GM19351 (cell line): ENCODE results near the gene AFF2.

ENCODE experiments used
- ATAC-seq: cut with Tn5 transposase; IDR thresholded peaks from one replicate; pipeline ENCODE4 v1.9.1; 2021; ENCODE audit warnings: mild to moderate bottlenecking, moderate library complexity; ENCODE audit not compliant: unreplicated experiment

The AFF2 gene

GRCh38 chrX:148815218-148815961 lies 315.0 kb downstream of the AFF2 start:
- no peak for ATAC-seq

- no peak for ATAC-seq
Measured at GRCh38 chrX:148823986-148824385, 323.6 kb downstream of the AFF2 start.

- ATAC-seq, result no peak
Measured at GRCh38 chrX:148825696-148826095, 325.3 kb downstream of the AFF2 start.

DNA sequence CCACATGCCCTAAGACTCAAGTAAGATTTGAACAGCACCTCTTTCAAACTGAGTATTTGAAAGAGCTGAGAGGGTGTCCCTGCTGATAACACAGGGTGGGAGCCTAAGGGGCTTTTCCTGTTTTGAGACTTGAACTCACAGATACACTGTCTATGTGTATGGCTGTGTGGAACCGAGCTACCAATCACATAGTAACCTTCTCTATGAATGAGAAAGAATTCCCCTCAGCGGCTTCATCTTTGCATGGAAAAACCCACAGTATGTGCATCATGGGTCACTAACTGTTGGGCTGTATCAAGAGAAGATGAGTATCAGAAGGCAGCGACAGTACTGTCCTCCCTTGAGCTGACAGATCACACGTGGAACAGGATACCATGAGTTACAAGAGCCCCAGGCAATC lies 336.3 kb downstream of the AFF2 start:
- no peak for ATAC-seq

- ATAC-seq, result no peak
Measured at GRCh38 chrX:148850631-148851030, 350.2 kb downstream of the AFF2 start.

GRCh38 chrX:148854306-148854705 lies 353.9 kb downstream of the AFF2 start:
- ATAC-seq, result no peak

DNA sequence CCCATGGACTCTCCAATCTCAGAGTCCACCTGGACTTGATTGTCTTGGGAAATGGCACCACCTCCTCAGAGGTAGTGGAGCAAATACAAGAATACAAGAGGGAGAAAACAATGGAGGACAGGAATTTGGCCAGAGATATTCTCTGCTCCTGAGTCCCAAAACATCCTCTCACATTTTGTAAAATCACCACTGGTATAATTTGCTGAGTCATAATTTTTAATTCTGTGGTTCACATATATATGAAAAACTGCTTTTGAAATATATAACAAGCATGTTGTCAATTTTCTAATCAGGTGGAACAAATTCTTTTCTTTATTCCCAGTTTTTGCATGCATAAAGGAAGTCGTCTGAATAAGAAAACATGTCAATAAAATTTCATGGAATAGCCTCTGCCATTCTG lies 356.1 kb downstream of the AFF2 start:
- ATAC-seq, result no peak

GRCh38 chrX:148865277-148866210 lies 365.1 kb downstream of the AFF2 start:
- ATAC-seq, result no peak

GRCh38 chrX:148867596-148867995 lies 367.2 kb downstream of the AFF2 start:
- ATAC-seq, result no peak

DNA sequence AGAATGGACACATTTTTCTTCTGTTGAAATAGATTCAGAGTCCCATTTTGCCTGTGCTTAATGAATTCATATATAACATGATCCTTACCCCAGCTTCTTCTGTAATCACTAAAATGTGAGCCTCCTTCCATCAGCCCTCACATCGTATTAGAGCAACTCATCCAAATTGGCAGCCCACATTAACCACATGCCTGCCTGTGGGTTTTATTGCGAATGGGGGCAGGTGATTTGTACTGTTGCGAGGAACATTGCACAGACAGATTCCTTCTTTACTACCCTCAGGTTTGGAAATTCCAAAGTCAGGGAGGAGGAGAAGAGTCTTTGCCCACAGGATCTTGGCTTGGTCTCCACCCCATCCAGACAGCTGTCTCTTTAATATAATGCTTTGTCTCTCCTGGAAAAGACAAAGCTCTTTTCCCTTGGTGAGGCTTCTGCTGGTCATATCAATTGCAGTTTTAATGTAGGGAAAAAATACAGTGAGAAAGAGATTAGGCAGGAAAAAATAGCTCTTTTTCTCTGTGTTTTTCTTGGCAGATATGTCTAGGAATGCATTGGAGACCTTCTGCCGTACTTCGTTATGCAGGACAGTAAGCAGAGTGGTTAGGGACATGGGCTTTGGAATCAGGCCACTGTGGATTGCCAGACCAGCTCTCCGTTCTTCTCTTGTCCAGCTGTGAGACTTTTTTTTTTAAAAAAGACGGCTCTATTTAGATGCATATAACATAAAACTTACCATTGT lies 371.2 kb downstream of the AFF2 start:
- no peak for ATAC-seq

DNA sequence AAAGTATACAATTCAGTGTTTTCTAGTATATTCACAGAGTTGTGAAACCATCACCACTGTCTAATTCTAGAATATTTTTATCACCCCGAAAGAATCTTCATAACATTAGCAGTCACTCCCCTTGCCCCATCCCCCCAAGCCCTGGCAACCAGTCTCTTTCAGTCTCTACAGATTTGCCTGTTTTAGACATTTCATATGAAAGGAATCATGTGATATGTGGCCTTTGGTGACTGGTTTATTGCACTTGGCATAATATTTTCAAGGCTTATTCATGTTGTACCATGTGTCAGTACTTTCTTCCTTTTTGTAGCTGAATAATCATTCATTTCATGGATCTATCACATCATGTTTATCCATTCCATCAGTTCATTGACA lies 371.7 kb downstream of the AFF2 start:
- no peak for ATAC-seq

- no peak for ATAC-seq
Measured at GRCh38 chrX:148872881-148873280, 372.5 kb downstream of the AFF2 start.

DNA sequence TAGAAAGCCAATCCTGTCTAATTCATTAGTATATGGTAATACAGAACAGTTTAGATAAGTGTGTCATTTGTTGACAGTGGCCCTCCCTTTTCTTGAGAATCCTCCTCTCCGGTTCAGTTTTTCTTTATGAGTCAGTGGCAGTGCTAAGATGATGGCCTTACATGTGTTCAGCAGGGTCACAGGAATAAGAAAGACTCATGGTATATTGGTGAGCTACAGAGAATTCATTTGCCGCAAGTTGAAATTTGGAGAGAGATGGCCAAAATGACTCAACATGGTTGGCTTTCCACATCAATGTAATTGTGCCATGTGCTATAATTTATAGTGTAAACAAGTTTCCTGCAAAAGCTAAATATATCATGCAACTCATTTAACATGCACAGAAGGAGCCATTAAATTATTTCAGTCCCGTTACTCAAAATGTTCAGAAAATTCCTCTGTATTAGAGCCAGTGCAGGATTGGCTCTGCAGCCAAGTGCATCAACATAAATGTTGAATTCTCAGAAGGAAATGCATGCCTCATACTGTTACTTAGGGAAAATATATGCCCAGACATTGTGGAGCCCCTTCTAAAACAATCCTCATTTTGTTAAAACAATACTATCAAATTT lies 374.3 kb downstream of the AFF2 start:
- no peak for ATAC-seq

DNA sequence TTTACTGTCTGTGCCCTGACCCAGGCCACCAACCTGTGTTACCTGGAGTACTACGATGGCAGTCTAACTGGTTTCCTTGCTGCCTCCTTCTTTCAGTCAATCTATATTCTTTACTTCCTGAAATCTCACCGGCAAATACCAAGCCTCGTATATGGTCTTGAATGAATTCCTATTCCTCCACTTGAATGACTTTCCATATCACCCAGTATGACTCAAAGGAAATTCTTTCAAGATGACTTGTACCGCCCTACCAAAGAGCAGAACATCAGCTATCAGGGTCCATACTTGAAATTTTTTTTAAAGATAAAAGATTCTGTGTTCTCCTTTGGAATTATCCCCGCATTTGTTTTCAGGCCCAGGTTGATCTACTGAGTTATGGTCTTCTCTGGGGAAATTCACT lies 378.0 kb downstream of the AFF2 start:
- ATAC-seq, result no peak

DNA sequence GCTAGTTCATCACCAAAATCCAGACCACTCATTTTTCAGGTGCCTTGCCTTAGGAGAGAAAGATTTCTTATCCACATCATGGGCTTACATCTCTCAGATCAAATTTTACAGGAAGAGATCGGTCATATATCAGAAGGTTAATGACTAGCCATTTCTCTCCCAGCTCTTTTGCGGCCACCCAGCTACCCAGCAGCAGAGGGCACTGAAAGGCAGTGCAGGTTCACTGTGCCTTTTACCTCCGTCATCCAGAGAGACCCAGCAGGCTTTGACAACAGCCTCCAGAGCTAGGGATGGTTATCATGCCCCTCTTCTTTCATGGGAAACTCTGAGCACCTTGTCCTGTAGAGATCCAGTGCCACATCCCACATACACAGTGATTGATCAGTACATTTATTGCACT lies 384.8 kb downstream of the AFF2 start:
- ATAC-seq, result no peak

DNA sequence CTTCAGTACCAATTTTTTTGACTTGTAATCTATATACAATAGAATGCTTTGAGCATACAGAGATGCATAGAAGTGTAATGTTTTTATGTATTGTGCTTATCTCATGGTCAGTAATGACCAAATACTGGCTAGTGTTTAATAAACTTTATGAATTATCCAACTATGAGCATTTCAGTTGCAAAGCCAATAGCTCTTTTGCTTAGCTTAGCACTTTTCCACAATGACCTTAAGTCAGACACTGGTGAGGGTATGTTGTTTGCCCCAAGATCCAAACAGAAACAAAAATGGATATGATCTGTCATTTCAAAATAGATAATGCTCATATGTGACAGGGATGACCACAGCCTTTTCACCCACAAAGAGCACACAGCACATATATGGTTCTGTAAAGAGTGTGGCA lies 393.0 kb downstream of the AFF2 start:
- no peak for ATAC-seq

DNA sequence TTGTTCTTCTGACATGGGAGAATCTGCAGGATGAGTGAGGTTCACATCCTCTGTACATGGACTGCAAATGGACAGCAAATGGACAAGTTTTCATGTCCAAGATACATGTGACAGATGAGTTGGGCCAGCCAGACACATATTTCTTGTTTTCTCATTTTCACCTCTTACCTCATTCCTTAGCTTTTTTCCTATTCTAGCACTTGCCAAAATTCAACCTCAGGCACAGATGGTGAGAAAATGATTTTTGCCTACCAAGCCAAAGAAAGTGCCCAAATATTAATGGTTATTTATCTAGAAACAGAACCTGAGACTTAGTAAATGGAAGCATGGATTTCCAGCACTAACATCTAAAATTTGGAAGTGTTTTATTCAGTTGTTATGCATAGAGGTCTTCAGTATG lies 402.2 kb downstream of the AFF2 start:
- ATAC-seq, result no peak

DNA sequence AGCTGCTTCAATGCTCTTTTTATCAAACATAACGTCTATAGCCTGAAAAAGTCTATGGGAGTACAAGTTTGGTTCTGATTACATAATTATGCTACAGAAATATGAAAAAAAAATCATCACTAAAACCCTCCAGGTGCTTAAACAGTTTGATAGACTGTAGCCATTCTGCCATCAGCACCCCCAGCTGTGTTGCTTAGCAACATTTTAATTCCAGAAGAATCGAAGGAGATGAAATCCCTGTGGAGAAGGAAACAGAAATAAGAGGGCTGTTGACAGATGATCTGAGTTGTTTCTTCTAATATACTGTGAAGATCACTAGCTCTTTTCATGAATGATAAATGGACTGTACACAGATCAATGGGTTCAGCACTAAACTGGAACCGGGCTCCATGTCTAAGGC lies 402.8 kb downstream of the AFF2 start:
- no peak for ATAC-seq

GRCh38 chrX:148904421-148905111 lies 404.1 kb downstream of the AFF2 start:
- no peak for ATAC-seq

DNA sequence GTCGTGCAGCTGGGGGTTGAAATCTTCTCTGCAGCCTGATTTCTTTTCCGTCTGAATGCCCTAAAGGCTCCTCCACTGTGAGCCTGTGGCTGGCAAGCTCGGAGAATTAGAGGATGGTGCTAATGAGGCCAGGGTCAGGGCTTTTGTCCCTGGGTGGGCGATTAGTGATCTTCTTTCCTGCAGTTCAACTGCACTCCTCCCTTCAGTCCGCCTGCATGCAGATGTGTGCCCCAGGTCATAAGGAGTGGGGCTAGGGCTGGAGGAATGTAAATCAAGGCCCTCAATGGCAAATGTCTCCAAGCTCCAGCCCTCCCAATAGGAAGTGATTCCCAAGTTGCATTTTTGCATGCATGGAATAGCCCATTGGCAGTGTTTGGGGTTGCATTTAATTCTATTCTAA lies 405.0 kb downstream of the AFF2 start:
- ATAC-seq, result no peak
